SK-N-MC (cell line): ENCODE data around the gene GID8.

Source experiments
- EZH2 ChIP-seq: fragments of 200-600 bp; sonication (generic); IDR thresholded peaks from one replicate; pipeline ENCODE4 v1.6.1; 2017; ENCODE audit warnings: antibody characterized with exemption
- POLR2AphosphoS5 ChIP-seq: IDR thresholded peaks from 2 replicates; pipeline ENCODE4 v1.6.1; 2012; ENCODE audit warnings: mild to moderate bottlenecking, low read depth, low read length, borderline replicate concordance

- TF ChIP-seq EZH2 (no peak), POLR2AphosphoS5 (no peak)
These were observed 30.3 kb upstream of the GID8 start for GRCh38 chr20:62907384-62908317.
